ENCODE data around the gene EXD3.

EXD3 gene

GRCh38 chr9:137303893-137304382 is 119.0 kb downstream of the EXD3 start:
- peaks cover 26% of the 10 kb centered on the region for H3K27me3 ChIP-seq (ENCODE audit: insufficient read depth, low read depth)
- no peak overlapping the region for H3K4me3 ChIP-seq (IDR thresholded peaks at IDR 0.05; ENCODE audit: insufficient read depth, low read depth, low read length)
- no peaks in the 10 kb centered on the region for H4K20me1 ChIP-seq (ENCODE audit: insufficient read depth)
- H3K27ac ChIP-seq, result no peak overlapping the region
- no peaks in the 10 kb centered on the region for H3K79me2 ChIP-seq (ENCODE audit: insufficient read depth, low read depth)
- no peak for TF ChIP-seq CTCF (conservative IDR thresholded peaks at IDR 0.05; ENCODE audit: low read depth, low read length)
- peaks cover 10% of the 10 kb centered on the region for H3K4me1 ChIP-seq (ENCODE audit: low read depth, poor library complexity, severe bottlenecking)
- no peak overlapping the region for H3K9ac ChIP-seq
- H3K4me2 ChIP-seq, result no peak overlapping the region
- no peak overlapping the region for H2AFZ ChIP-seq (ENCODE audit: low read depth)
- no peaks in the 10 kb centered on the region for H3K36me3 ChIP-seq (ENCODE audit: insufficient read depth)

GRCh38 chr9:137303151-137303892 is 119.6 kb downstream of the EXD3 start:
- Histone ChIP-seq H3K4me3 (IDR thresholded peaks at IDR 0.05; ENCODE audit: insufficient read depth, low read depth, low read length) (no peak overlapping the region), H3K4me1 (ENCODE audit: low read depth, poor library complexity, severe bottlenecking) (peaks cover 10% of the 10 kb centered on the region), H3K27me3 (ENCODE audit: insufficient read depth, low read depth) (peaks cover 32% of the 10 kb centered on the region), H3K27ac (no peak overlapping the region), H3K79me2 (ENCODE audit: insufficient read depth, low read depth) (no peaks in the 10 kb centered on the region), H3K36me3 (ENCODE audit: insufficient read depth) (no peaks in the 10 kb centered on the region), H3K9ac (no peak overlapping the region), H2AFZ (ENCODE audit: low read depth) (peak overlapping the region; percentile 52; the same call in 1 of the 2 replicates), H4K20me1 (ENCODE audit: insufficient read depth) (no peaks in the 10 kb centered on the region), H3K4me2 (no peak overlapping the region)
- no peak for TF ChIP-seq CTCF (conservative IDR thresholded peaks at IDR 0.05; ENCODE audit: low read depth, low read length)

GRCh38 chr9:137302449-137303150 is 120.4 kb downstream of the EXD3 start:
- Histone ChIP-seq H3K27me3 (ENCODE audit: insufficient read depth, low read depth) (peaks cover 39% of the 10 kb centered on the region), H3K27ac (no peak overlapping the region), H3K9ac (no peak overlapping the region), H2AFZ (ENCODE audit: low read depth) (peak overlapping the region; percentile 52; the same call in 1 of the 2 replicates), H3K79me2 (ENCODE audit: insufficient read depth, low read depth) (no peaks in the 10 kb centered on the region), H3K4me3 (IDR thresholded peaks at IDR 0.05; ENCODE audit: insufficient read depth, low read depth, low read length) (no peak overlapping the region), H4K20me1 (ENCODE audit: insufficient read depth) (no peaks in the 10 kb centered on the region), H3K4me1 (ENCODE audit: low read depth, poor library complexity, severe bottlenecking) (peaks cover 10% of the 10 kb centered on the region), H3K4me2 (peak overlapping the region; percentile 17; the same call in 1 of the 2 replicates), H3K36me3 (ENCODE audit: insufficient read depth) (no peaks in the 10 kb centered on the region)
- peak; percentile 54; the same call in 1 of the 2 replicates for TF ChIP-seq CTCF (conservative IDR thresholded peaks at IDR 0.05; ENCODE audit: low read depth, low read length)

- Histone ChIP-seq H3K36me3 (ENCODE audit: insufficient read depth) (no peaks in the 10 kb centered on the region), H4K20me1 (ENCODE audit: insufficient read depth) (no peaks in the 10 kb centered on the region), H3K79me2 (ENCODE audit: insufficient read depth, low read depth) (no peaks in the 10 kb centered on the region), H3K4me1 (ENCODE audit: low read depth, poor library complexity, severe bottlenecking) (peaks cover 10% of the 10 kb centered on the region), H3K27me3 (ENCODE audit: insufficient read depth, low read depth) (peaks cover 43% of the 10 kb centered on the region), H3K4me2 (peak within 1 kb of the TSS; percentile 36; the same call in 1 of the 2 replicates), H3K27ac (no peak within 1 kb of the TSS), H3K4me3 (IDR thresholded peaks at IDR 0.05; ENCODE audit: insufficient read depth, low read depth, low read length) (no peak within 1 kb of the TSS), H3K9ac (no peak within 1 kb of the TSS), H2AFZ (ENCODE audit: low read depth) (peak within 1 kb of the TSS; percentile 52; the same call in 1 of the 2 replicates)
- TF ChIP-seq CTCF (conservative IDR thresholded peaks at IDR 0.05; ENCODE audit: low read depth, low read length), result no peak
Measured at GRCh38 chr9:137302118-137302448, 120.9 kb downstream of the EXD3 start, which contains the start of gene NRARP. TSS of gene NRARP (minus strand) at chr9:137302271. CDS start at chr9:137301928, 343 bp downstream.
